KMS-11 (cell line): Measurements from ENCODE around the gene STAP2.

Source experiments
- H2AFZ ChIP-seq: fragments of 200-600 bp; sonication (generic); 2 replicates; pipeline ENCODE4 v1.6.1; 2016; ENCODE audit warnings: antibody characterized with exemption, mixed run types, low read depth
- H3K27ac ChIP-seq: fragments of 200-600 bp; sonication (generic); 2 replicates; pipeline ENCODE4 v1.6.1; 2016; ENCODE audit warnings: mild to moderate bottlenecking, mixed run types
- H3K27me3 ChIP-seq: fragments of 200-600 bp; sonication (generic); 2 replicates; pipeline ENCODE4 v1.6.1; 2017; ENCODE audit warnings: mild to moderate bottlenecking, low read depth, mixed run types, moderate library complexity; ENCODE audit not compliant: insufficient read depth
- H3K36me3 ChIP-seq: fragments of 200-600 bp; sonication (generic); 2 replicates; pipeline ENCODE4 v1.6.1; 2017; ENCODE audit warnings: mild to moderate bottlenecking, mixed run types; ENCODE audit not compliant: insufficient read depth
- H3K4me1 ChIP-seq: fragments of 200-600 bp; sonication (generic); 2 replicates; pipeline ENCODE4 v1.6.1; 2016; ENCODE audit warnings: mild to moderate bottlenecking, low read depth, mixed run types; ENCODE audit not compliant: poor library complexity, severe bottlenecking
- H3K4me2 ChIP-seq: fragments of 200-600 bp; sonication (generic); 2 replicates; pipeline ENCODE4 v1.7.0; 2016; ENCODE audit warnings: mild to moderate bottlenecking, mixed run types
- H3K4me3 ChIP-seq: fragments of 200-600 bp; sonication (generic); IDR thresholded peaks from 2 replicates; pipeline ENCODE4 v1.6.1; 2017; ENCODE audit warnings: low read depth, low read length, mixed read lengths; ENCODE audit not compliant: insufficient read depth
- H3K79me2 ChIP-seq: fragments of 200-600 bp; sonication (generic); 2 replicates; pipeline ENCODE4 v1.6.1; 2016; ENCODE audit warnings: low read depth, mixed run types; ENCODE audit not compliant: insufficient read depth
- H3K9ac ChIP-seq: fragments of 200-600 bp; sonication (generic); 2 replicates; pipeline ENCODE4 v1.6.1; 2016; ENCODE audit warnings: mild to moderate bottlenecking, mixed run types
- H4K20me1 ChIP-seq: fragments of 200-600 bp; sonication (generic); 2 replicates; pipeline ENCODE4 v1.6.1; 2016; ENCODE audit warnings: mild to moderate bottlenecking, mixed run types; ENCODE audit not compliant: insufficient read depth
- TF ChIP-seq, protein P1 (sequence below): fragments of 200-600 bp; sonication (generic); conservative IDR thresholded peaks from 2 replicates; pipeline ENCODE4 v1.6.1; 2017; ENCODE audit warnings: low read depth, mild to moderate bottlenecking, antibody characterized with exemption, low read length, moderate library complexity, mixed read lengths

STAP2 gene

DNA sequence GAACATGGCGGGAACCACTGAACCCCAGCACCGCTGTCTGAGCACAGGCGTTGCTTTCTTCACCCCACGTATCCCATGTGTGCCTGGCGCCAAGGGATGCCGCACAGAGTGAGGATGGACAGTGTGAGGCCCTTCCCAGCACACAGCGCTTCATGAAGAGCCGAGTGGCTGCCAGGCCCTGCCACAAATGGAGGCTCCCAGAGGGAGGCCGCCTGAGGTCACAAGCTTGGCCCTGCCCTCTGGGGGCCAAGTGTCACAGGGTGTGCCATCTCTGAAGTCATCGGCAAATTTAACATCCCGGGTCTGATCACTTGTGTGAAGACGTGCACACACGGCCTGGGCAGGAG is 29.1 kb upstream of the STAP2 start:
- Histone ChIP-seq H3K4me1 (peaks cover 46% of the 10 kb centered on the region), H3K79me2 (peaks cover 8% of the 10 kb centered on the region; the same call in 1 of the 2 replicates), H3K9ac (no peak overlapping the region), H2AFZ (no peak overlapping the region), H3K4me2 (no peak overlapping the region), H3K27me3 (no peaks in the 10 kb centered on the region), H4K20me1 (no peaks in the 10 kb centered on the region), H3K4me3 (no peak overlapping the region), H3K36me3 (no peaks in the 10 kb centered on the region), H3K27ac (no peak overlapping the region)
- TF ChIP-seq, protein P1, sequence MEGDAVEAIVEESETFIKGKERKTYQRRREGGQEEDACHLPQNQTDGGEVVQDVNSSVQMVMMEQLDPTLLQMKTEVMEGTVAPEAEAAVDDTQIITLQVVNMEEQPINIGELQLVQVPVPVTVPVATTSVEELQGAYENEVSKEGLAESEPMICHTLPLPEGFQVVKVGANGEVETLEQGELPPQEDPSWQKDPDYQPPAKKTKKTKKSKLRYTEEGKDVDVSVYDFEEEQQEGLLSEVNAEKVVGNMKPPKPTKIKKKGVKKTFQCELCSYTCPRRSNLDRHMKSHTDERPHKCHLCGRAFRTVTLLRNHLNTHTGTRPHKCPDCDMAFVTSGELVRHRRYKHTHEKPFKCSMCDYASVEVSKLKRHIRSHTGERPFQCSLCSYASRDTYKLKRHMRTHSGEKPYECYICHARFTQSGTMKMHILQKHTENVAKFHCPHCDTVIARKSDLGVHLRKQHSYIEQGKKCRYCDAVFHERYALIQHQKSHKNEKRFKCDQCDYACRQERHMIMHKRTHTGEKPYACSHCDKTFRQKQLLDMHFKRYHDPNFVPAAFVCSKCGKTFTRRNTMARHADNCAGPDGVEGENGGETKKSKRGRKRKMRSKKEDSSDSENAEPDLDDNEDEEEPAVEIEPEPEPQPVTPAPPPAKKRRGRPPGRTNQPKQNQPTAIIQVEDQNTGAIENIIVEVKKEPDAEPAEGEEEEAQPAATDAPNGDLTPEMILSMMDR, result no peak

DNA sequence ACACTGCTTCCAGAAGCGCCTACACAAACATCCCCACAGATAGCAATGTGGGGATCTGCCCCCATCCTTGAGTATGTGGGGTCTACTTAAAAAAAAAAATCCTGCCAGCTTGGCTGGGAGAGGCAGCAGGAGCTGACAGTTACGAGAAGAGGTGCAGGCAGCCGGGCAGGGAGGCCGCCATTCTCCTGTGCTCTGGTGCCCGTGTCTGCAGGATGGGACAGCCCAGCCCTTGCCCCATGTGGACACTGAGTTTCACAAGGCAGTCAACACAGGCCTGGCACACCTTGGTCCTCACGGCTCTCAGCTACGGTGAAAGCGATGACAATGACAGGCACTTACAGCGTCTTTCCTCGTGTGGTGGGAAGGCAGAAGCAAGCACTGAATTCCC is 28.7 kb upstream of the STAP2 start:
- H3K4me2 ChIP-seq, result no peak overlapping the region
- no peaks in the 10 kb centered on the region for H3K36me3 ChIP-seq
- peaks cover 8% of the 10 kb centered on the region; the same call in 1 of the 2 replicates for H3K79me2 ChIP-seq
- peaks cover 46% of the 10 kb centered on the region for H3K4me1 ChIP-seq
- no peak overlapping the region for H2AFZ ChIP-seq
- no peaks in the 10 kb centered on the region for H4K20me1 ChIP-seq
- H3K9ac ChIP-seq, result no peak overlapping the region
- H3K27ac ChIP-seq, result no peak overlapping the region
- no peaks in the 10 kb centered on the region for H3K27me3 ChIP-seq
- TF ChIP-seq, protein P1, result no peak
- no peak overlapping the region for H3K4me3 ChIP-seq

DNA sequence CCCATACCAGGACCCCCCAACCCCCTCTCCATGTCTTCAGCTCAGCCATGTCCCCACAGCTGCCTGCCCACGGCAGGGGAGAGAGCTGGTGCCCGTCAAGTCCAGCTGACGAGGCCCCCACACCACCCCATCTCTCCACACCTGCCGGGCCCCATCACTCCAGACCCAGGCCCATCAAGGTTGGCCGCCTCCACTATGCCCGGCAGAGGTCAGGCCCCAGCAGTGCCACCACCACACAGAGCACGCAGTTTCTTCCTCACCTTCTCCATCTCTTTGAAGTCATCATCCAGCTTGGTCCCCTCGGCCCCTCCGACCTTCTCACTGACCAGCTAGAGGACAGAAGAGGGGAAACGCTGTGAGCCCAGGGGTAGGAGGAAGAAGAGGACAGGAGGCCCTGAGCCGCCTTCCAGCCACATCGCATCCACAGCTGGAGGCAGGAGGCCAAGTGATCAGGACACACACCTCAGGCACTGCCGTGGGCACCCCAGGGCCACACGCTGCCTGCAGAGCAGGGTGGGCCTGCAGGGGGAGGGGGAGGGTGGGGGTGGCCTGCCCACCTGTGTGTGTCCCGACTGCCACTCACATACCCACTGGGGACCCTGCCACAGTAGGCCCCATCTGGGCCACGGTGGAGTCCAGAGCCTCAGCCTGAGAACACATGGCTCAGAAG is 28.2 kb upstream of the STAP2 start:
- TF ChIP-seq, protein P1, result no peak
- H3K27ac ChIP-seq, result no peak overlapping the region
- no peak overlapping the region for H3K4me2 ChIP-seq
- H3K4me3 ChIP-seq, result no peak overlapping the region
- 0 out of 2 replicates have a peak, but pooled peaks cover 8% of the 10 kb centered on the region for H3K79me2 ChIP-seq
- no peak overlapping the region for H3K9ac ChIP-seq
- no peaks in the 10 kb centered on the region for H4K20me1 ChIP-seq
- no peaks in the 10 kb centered on the region for H3K36me3 ChIP-seq
- H3K4me1 ChIP-seq, result peaks cover 40% of the 10 kb centered on the region
- H3K27me3 ChIP-seq, result no peaks in the 10 kb centered on the region
- no peak overlapping the region for H2AFZ ChIP-seq

DNA sequence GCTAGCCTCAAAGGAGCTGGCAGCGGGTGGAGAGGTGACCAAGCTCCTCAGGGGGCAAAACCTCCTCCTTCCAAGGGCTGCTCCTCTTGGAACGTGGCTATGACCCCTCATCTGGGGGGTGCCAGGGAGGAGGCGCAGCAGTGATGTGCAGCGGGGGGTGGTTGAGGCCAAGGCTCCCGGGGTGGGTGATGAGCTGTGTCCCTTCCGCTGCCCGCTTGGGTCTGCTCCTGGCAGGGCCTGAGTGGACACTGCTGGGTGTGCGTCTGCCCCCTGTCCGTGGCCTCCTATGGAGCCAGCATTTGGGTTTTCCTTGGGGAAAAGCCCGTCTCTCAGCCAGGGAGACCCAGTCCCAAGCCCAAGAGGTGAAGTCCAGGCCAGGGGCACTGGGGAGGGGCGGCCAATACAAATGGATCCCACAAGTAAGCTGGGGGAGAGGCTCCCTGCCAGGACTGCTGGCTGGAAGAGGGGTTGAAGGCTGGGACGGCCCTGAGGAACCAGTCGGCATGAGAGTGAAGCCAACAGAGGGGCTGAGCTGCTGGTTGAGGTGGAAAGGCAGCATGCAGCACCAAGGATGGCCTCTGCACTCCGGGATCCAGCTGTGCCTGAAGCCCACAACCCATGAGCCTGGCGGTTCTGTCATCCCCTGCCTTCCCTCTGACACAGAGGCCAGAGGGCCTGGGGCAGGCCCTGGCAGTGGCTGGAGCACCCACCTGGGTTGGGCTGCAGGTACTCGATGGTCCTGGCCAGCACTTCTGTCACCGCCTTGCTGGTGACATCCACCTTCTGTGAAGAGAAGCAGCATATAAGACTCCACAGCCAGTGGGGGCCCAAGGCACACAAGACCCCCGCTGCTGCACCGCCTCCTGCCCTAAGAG is 27.4 kb upstream of the STAP2 start:
- no peak overlapping the region for H3K27ac ChIP-seq

More for the DNA sequence above, 27.4 kb upstream of the STAP2 start:
- no peaks in the 10 kb centered on the region for H4K20me1 ChIP-seq
- TF ChIP-seq, protein P1, result no peak
- no peak overlapping the region for H3K9ac ChIP-seq
- H3K36me3 ChIP-seq, result no peaks in the 10 kb centered on the region
- no peak overlapping the region for H3K4me3 ChIP-seq
- H3K27me3 ChIP-seq, result no peaks in the 10 kb centered on the region
- H3K4me2 ChIP-seq, result no peak overlapping the region
- H3K4me1 ChIP-seq, result peaks cover 33% of the 10 kb centered on the region
- no peak overlapping the region for H2AFZ ChIP-seq
- H3K79me2 ChIP-seq, result 0 out of 2 replicates have a peak, but pooled peaks cover 8% of the 10 kb centered on the region
